CD4-positive, alpha-beta T cell treated with Interleukin-12 subunit alpha and Interleukin-12 subunit beta, for 1 hour (primary cell): ENCODE results near the gene AFDN.
"Not testable (repeated sequence)": the region's sequence is repeated elsewhere in the genome, so short reads cannot be mapped to it uniquely, and the experiment has no call there.

Source experiments
- DNase-seq: peaks from one replicate; pipeline ENCODE4 v3.0.0-alpha.2; 2020

The AFDN gene

GRCh38 chr6:167984144-167984719, 157.5 kb downstream of the AFDN start:
- no peak for DNase-seq

- DNase-seq, result no peak
These were observed 158.3 kb downstream of the AFDN start for GRCh38 chr6:167984876-167985604.

DNA sequence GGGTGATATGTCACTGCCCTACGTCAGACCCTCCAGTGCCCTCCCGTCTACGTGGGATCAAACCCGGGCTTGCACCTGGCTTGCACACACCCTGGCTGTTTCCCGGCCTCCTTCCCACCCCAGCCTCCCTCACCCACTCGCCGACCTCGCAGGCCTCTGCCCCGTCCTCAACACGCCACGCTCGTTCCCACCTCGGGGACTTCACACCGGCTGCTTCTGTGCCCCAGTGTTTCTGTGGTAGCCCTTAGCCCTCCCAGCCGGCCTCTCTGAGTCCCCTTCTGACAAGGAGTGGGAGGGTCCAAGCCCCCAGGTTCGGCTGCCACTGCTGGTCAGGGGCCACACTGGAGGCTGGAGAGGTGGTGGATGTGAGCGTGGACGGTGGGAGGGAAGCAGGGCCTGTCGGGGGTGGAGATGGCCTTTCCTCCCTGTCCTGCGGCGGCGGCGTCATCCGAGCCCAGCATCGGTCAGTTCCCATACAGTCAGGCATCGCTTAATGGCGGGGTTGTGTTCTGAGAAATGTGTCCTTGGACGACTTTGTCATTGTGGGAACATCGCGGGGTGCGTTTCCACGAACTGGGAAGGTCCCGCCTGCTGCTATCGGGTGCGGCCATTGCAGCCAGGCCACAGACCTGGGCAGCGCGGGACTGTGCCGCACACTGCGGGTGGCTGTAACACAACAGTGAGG, 159.3 kb downstream of the AFDN start:
- no peak for DNase-seq

DNA sequence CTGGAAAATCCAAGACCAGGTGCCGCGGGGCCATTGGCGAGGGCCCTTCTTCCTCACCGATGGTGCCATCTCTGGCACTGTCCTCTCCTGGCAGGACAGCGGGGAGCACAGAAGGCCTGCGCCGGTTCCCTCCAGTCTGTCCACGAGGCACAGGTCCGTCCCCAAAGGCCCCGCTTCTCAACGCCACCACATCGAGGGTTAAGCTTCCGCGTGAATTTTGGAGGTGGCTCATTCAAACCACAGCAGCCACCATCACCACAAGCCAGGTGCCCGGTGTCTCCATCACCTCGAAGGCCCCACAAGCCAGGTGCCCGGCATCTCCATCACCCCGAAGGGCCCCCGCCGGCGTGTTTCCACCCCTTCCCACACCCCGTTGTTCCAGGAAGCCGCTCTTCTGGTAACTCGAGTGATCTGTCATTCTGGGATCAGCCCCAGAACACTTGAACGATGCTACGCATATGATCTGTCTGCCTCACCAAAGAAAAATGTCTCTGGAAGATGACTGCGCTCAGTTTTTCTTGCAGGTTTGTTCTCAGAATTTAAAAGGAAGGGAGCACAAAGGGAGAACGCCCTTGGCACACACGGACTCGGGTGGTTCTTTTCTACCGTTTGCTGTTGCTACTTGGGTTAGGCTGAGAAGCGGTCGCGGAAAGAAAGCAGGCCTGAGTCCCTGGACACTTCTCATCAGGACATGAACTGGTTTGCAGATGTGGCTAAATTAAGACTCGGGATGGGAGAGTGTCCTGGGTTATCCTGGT, 160.9 kb downstream of the AFDN start:
- DNase-seq, result no peak

DNA sequence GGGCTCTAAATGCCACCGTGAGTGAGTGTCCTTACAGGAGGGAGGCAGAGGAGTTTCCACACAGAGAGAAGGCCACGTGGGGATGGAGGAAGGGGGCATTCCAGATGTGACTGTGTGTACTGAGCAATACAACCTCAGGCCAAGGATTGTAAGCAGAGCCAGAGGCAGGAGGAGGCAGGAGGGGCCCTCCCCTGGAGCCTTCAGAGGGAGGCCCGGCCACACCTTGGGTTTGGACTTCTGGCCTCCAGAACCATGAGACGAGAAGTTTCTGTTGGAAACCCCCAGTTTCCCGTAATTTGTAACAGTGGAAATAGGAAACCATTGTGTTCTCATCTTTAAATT, 161.4 kb downstream of the AFDN start:
- no peak for DNase-seq

DNA sequence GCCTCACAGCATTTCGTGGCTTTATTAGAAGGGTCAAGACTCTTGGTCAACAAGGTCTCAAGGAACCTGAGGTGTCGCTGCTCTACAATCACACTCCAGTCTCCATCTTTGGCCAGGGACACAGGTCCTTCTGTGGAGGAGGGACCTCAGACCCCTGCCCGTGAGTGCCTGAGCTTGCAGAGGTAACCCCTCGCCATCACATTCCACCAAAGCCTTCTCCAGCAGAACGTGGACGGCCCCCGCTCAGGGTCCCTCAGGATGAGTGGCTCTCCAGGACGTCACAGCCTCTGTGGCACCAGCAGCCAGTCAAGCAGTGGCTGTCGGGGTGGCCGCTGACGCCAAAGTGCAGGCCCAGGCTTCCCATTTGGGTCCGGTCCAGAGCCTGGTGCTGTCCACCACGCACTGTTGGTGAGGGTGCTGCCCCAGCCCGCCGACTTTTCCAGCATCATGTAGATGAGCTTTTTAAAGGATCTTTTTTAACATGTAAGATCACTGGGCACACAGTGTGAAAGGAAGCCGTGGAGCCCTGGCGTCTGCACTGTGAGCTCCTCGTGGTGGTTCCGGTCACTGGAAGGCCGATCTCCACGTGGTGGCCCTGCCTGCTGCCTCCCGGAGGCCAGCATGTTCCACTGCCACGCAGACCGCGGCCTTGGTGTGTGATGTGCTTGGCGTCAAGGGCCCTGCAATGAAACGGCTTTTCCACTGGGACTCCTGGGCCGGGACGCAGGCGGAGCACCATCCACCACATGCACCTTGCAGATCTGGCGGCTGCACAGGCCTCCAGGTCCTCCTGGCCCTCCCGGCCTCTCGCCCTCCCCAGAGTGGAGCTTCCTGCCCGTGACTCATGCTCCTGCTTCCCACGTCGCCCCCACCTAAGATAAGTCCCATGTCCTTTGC, 162.5 kb downstream of the AFDN start:
- DNase-seq, result no peak

- no peak for DNase-seq
These were observed 163.6 kb downstream of the AFDN start for GRCh38 chr6:167990016-167990945.

GRCh38 chr6:167993169-167993568, 166.5 kb downstream of the AFDN start:
- DNase-seq, result no peak

- DNase-seq, result no peak
These were observed 167.1 kb downstream of the AFDN start for GRCh38 chr6:167993831-167994230.

DNA sequence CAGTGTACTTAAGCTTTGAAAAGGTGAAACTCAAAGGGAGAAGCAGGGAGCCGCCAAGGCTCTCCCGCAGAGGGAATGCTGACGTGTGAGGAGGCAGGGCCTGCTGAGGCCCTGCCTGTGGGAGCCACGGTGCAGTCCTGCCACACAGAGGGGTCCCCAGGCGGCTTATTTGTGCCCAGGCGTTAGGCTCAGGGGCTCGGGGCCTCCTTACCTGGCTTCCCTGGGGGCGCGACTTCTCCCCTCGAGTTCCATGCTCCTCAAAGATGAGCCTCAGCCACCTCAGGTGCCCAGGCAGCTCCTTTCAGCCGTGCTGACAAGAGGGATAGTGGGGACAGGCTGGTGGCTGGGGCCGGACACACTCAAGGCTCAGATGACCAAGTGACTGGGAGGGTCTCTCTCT, 168.6 kb downstream of the AFDN start:
- DNase-seq, result no peak

GRCh38 chr6:167995731-167996151, 169.0 kb downstream of the AFDN start:
- no peak for DNase-seq

DNA sequence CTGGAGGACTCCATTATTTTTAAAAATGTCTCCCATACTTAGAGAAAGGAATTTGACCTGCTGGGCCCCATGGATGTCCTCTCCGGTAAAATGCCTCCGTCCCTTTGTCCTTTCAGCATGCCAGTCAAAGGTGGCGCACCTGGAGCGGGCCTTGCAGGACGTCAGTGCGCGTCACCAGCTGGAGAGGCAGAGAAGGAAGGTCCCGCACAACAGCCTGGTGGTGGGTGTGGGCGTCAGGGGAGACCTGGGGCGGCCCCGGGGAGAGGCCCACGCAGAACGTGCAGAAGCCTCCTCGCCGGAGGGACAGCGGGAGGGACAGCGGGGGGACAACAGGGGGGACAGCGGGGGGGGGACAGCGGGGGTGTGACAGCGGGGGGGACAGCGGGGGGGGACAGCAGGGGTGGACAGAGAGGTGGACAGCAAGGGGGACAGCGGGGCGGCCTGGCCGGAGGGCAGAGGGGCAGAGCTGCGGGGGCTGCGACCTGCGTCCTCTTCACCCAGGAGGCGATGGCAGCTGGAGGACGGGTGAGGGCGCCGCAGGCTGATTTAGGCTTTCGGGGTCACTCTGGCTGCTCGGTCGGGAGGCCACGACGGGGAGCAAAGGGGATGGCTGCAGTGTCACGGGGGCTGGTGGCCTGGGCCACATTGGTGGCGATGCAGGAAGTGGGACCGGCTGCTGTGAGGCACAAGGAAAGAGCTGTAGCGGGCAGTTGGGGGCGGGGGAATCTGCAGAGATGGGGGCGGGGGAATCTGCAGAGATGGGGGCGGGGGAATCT, 169.9 kb downstream of the AFDN start:
- no peak for DNase-seq

DNA sequence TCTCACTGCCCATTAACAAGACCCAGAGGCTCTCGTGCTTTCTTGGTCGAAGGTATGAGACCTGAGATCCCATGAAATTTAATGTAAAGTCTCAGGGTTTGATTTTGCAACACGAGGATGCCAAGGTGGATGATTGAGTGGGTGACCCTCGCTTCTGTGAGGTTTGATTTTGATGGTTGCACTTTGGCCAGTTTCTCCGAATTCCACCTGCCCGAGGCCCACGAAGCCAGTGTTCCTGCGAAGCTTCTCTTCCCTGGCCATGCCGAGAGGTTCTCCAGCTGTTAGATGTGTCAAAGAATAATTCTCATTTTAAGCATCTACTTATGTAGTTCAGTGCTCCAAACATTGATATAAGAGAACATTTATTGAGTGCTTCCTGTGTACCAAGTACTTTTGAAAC, 170.9 kb downstream of the AFDN start, which contains the start of gene KIF25:
KIF25 (plus strand) TSS at position 30 of the 400 bp plus-strand sequence. CDS start 31,915 bp downstream, outside the sequence.
- DNase-seq, result no peak

DNA sequence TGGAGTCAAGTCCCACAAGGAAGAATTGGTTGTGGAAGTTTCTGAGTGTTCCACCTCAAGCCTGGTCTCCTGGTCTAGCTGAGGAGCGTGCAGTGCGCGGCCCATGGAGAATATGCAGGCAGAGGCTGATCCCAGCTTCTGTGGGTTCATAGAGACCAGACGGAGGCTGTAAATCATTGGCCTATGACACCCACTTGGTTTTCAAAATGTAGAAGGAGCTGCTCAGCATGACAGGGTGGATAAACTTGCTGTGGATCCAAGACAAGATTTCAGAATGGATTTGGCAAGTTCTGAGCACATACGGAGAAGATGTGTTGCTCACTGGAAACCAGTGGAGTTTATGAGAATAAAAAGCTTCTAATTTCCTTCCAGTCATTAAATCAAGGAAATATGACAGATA, 171.5 kb downstream of the AFDN start:
- no peak for DNase-seq

- DNase-seq, result no peak
These were observed 173.7 kb downstream of the AFDN start for GRCh38 chr6:168000198-168001028.

- DNase-seq, result no peak
These were observed 174.3 kb downstream of the AFDN start for GRCh38 chr6:168001029-168001332.

- not testable (repeated sequence) for DNase-seq
These were observed 174.8 kb downstream of the AFDN start for GRCh38 chr6:168001514-168001913.

DNA sequence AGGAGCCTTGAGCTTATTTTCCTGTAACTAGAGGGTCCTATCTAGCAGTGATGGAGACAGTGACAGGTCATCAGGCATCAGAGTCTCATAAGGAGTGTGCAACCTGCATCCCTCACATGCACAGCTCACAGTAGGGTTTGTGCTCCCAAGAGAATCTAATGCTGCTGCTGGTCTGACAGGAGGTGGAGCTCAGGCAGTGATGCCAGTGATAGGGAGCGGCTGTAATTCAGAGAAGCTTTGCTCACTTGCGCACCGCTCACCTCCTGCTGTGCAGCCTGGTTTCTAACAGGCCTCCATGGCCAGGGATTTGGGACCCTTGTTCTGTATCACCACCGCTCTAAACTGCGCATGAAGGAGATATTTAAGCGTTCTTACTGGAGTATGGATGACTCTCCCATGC, 176.1 kb downstream of the AFDN start:
- no peak for DNase-seq

DNA sequence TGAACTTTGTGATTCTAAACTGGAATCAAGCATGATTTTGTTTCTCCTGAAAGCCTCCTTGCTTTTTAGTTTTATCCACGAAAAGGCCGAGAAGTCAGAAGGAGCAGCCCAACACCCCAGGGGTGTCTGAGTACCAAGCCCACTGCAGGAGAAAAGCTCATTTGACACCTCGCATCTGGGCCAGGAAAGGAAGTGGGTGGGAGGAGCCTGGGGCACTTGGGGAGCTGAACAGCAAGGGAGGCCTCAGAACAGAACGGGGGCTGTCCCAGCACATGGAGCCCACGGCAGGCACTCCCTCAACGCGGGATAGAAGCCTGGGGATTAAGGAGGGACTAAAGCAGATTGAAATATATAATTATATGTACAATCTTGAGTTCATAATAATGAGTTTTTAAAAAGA, 177.3 kb downstream of the AFDN start:
- no peak for DNase-seq

- no peak for DNase-seq
These were observed 178.2 kb downstream of the AFDN start for GRCh38 chr6:168004945-168005344.
